GM12872 (cell line): Measurements from ENCODE around the gene MAP1B.

Experiments
- CTCF ChIP-seq: IDR thresholded peaks from 3 replicates; pipeline ENCODE4 v1.5.1; 2011; ENCODE audit warnings: low read depth, mild to moderate bottlenecking, low read length, moderate library complexity; ENCODE audit not compliant: insufficient read depth

Gene MAP1B

GRCh38 chr5:72216756-72217155 lies 109.5 kb downstream of the MAP1B start:
- TF ChIP-seq CTCF = no peak

- TF ChIP-seq CTCF = no peak
Observed at GRCh38 chr5:72221099-72221498, 113.8 kb downstream of the MAP1B start.

- TF ChIP-seq CTCF = no peak
Observed at GRCh38 chr5:72221541-72221940, 114.3 kb downstream of the MAP1B start.

GRCh38 chr5:72222521-72222920 lies 115.2 kb downstream of the MAP1B start:
- no peak for TF ChIP-seq CTCF

GRCh38 chr5:72223371-72223770 lies 116.1 kb downstream of the MAP1B start:
- no peak for TF ChIP-seq CTCF

GRCh38 chr5:72224946-72225463 lies 117.7 kb downstream of the MAP1B start:
- TF ChIP-seq CTCF = no peak

GRCh38 chr5:72225741-72226140 lies 118.5 kb downstream of the MAP1B start:
- TF ChIP-seq CTCF = no peak

GRCh38 chr5:72226950-72227349 lies 119.7 kb downstream of the MAP1B start:
- no peak for TF ChIP-seq CTCF
